ENCODE measurements around the gene RPRM. TPM values are rescaled to one million over a fixed set of nuclear protein-coding genes. Genes with fewer than 3 reads are reported as not detected.

The RPRM gene
- total RNA-seq, 1 experiment from 2014 or later, result 38.4 TPM

DNA sequence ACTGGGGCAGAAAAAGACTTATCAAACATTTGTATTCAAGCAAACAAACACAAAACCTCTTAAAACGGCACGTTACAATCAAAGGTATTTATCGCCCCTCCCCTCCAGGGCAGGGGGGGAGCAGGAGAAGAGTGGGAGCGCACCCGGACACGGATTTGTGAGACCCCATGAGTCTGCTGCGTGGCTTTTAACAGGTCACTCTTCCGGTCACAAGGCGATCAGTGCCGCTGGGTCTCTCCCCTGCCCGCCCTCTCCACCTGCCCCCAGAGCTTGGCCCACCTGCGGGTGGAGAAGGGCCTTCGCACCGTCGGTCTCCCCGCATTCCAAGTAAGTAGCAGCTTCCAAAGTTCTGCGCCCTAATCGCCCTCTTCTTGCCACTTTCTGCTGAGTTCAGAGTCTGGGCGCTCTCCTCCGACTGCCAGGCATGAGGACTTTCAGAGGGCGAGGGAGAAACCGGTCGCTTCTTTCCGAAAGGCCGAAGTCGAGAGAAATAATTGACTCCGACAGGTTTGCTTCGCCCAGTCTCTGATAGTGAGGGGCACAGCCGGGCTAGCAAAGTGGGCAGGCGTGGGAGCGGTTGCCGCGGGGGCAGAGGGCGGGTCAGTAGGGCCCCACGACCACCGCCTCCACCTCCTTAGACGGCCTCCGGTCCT is 800 bp downstream of the RPRM start:
- Histone ChIP-seq H4K91ac (ENCODE audit: insufficient read length, low read depth, low read length) (no peak overlapping the region), H3K56ac (ENCODE audit: insufficient read length, low read depth, low read length) (no peak overlapping the region), H3K9ac (ENCODE audit: extremely low read depth, insufficient read length, low read length) (peak overlapping the region; percentile 72), H2BK15ac (ENCODE audit: low read depth, low read length) (no peak overlapping the region), H2BK120ac (ENCODE audit: low read depth, low read length, poor library complexity, severe bottlenecking) (no peak overlapping the region), H2BK5ac (ENCODE audit: insufficient read length, low read length) (no peak overlapping the region), H4K8ac (replicated peaks; ENCODE audit: insufficient read length, low read depth, low read length) (no peak overlapping the region), H3K4me2 (ENCODE audit: insufficient read depth, insufficient read length, low read length) (peak overlapping the region; percentile 90), H3K4ac (ENCODE audit: low read depth, low read length) (no peak overlapping the region), H3K18ac (ENCODE audit: insufficient read length, low read depth, low read length) (peak overlapping the region; percentile 83), H3K79me2 (ENCODE audit: insufficient read depth, low read length) (no peaks in the 10 kb centered on the region), H2AFZ (ENCODE audit: low read length) (no peak overlapping the region), H2BK20ac (ENCODE audit: low read depth, low read length, poor library complexity, severe bottlenecking) (no peak overlapping the region), H3T11ph (ENCODE audit: low read length) (no peak overlapping the region), H3K23ac (ENCODE audit: insufficient read length, low read depth, low read length) (no peak overlapping the region), H3K4me1 (ENCODE audit: insufficient read depth, low read length) (peaks cover 2% of the 10 kb centered on the region; the same call in 1 of the 2 replicates), H3K14ac (ENCODE audit: insufficient read depth, low read length) (peak overlapping the region; percentile 72), H2BK12ac (ENCODE audit: insufficient read length, low read depth, low read length) (no peak overlapping the region), H3K23me2 (ENCODE audit: insufficient read length, low read depth, low read length, poor library complexity, severe bottlenecking) (peaks cover 21% of the 10 kb centered on the region), H2AK5ac (ENCODE audit: insufficient read length, low read length) (no peak overlapping the region), H3K27me3 (ENCODE audit: insufficient read depth, low read length) (no peaks in the 10 kb centered on the region; the same call in 1 of the 2 replicates), H3K79me1 (ENCODE audit: insufficient read depth, low read depth, low read length, poor library complexity, severe bottlenecking) (no peaks in the 10 kb centered on the region), H3K27ac (ENCODE audit: insufficient read length, low read depth, low read length) (no peak overlapping the region), H4K20me1 (ENCODE audit: control insufficient read depth, insufficient read depth, insufficient read length) (no peaks in the 10 kb centered on the region), H3K9me3 (ENCODE audit: control insufficient read depth, low read depth, low read length) (no peaks in the 10 kb centered on the region), H4K5ac (ENCODE audit: insufficient read length, low read depth, low read length) (peak overlapping the region; percentile 49)
- H3K4me1 Mint-ChIP-seq, result peaks cover 49 to 50% of the 10 kb centered on the region in 2 experiments
- DNase-seq, result peak; percentile 76
- H3K4me3 Mint-ChIP-seq, result peak overlapping the region; percentile 79 to 87
- H3K27ac Mint-ChIP-seq, result peak overlapping the region; percentile 44 to 94 (median 91)
- H3K27me3 Mint-ChIP-seq (ENCODE audit: low read depth), result peaks cover 2% of the 10 kb centered on the region
- TF ChIP-seq, protein P1, sequence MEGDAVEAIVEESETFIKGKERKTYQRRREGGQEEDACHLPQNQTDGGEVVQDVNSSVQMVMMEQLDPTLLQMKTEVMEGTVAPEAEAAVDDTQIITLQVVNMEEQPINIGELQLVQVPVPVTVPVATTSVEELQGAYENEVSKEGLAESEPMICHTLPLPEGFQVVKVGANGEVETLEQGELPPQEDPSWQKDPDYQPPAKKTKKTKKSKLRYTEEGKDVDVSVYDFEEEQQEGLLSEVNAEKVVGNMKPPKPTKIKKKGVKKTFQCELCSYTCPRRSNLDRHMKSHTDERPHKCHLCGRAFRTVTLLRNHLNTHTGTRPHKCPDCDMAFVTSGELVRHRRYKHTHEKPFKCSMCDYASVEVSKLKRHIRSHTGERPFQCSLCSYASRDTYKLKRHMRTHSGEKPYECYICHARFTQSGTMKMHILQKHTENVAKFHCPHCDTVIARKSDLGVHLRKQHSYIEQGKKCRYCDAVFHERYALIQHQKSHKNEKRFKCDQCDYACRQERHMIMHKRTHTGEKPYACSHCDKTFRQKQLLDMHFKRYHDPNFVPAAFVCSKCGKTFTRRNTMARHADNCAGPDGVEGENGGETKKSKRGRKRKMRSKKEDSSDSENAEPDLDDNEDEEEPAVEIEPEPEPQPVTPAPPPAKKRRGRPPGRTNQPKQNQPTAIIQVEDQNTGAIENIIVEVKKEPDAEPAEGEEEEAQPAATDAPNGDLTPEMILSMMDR (conservative IDR thresholded peaks at IDR 0.05), result no peak
- no peaks in the 10 kb centered on the region; a peak in 1 of 7 replicates for H3K36me3 Mint-ChIP-seq (ENCODE audit: insufficient read depth in 1 of 3, low read depth in 3 of 3)
- no peaks in the 10 kb centered on the region for H3K9me3 Mint-ChIP-seq
- no CpG with 5 or more reads among the region's 38 CpGs for WGBS (ENCODE audit: extremely low coverage, insufficient read length, low lambda C conversion rate)
